ENCODE measurements around the gene NPC1L1. TPM values are rescaled to one million over a fixed set of nuclear protein-coding genes. Genes with fewer than 3 reads are reported as not detected.

Gene NPC1L1
- total RNA-seq, 1 experiment from 2014 or later: 0.15 TPM

DNA sequence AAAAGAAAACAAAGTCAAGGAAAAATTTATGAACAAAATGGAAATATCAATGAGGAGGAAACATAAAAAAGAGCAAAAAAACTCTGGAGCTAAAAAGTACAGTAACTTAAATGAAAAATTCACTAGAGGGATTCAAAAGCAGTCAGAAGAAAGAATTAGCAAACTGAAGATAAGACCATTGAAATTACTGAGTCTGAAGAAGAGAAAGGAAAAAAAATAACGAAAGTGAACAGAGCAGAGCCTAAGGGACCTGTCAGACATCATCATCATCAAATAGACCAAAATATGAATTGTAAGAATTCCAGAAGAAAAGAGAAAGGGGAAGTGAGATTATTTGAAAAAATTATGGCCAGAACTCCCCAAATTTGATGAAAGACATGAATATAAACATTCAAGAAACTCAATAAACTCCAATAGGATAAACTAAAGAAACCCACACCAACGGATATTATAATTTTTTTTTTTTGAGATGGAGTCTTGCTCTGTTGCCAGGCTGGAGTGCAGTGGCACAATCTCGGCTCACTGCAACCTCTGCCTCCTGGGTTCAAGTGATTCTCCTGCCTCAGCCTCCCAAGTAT lies 16.2 kb downstream of the NPC1L1 start (continued):
- no peak for TF ChIP-seq TP53 (CRISPR knock-in tag; IDR thresholded peaks at IDR 0.05)
- TF ChIP-seq ZNF317 (CRISPR knock-in tag; IDR thresholded peaks at IDR 0.05; ENCODE audit: borderline replicate concordance, low read depth): no peak
- no peak for TF ChIP-seq NFATC4 (CRISPR knock-in tag; IDR thresholded peaks at IDR 0.05)
- TF ChIP-seq, protein P1, sequence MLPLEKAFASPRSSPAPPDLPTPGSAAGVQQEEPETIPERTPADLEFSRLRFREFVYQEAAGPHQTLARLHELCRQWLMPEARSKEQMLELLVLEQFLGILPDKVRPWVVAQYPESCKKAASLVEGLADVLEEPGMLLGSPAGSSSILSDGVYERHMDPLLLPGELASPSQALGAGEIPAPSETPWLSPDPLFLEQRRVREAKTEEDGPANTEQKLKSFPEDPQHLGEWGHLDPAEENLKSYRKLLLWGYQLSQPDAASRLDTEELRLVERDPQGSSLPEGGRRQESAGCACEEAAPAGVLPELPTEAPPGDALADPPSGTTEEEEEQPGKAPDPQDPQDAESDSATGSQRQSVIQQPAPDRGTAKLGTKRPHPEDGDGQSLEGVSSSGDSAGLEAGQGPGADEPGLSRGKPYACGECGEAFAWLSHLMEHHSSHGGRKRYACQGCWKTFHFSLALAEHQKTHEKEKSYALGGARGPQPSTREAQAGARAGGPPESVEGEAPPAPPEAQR (CRISPR knock-in tag; IDR thresholded peaks at IDR 0.05): no peak
- no peak for TF ChIP-seq ZBTB21 (CRISPR knock-in tag; IDR thresholded peaks at IDR 0.05; ENCODE audit: borderline replicate concordance)
- no peak for TF ChIP-seq ZNF263 (CRISPR knock-in tag; IDR thresholded peaks at IDR 0.05; ENCODE audit: low read depth)
- TF ChIP-seq MLX (CRISPR knock-in tag; IDR thresholded peaks at IDR 0.05): no peak
- no peak for TF ChIP-seq FOXK1 (CRISPR knock-in tag; IDR thresholded peaks at IDR 0.05)
- TF ChIP-seq NR1H2 (CRISPR knock-in tag; IDR thresholded peaks at IDR 0.05): no peak

DNA sequence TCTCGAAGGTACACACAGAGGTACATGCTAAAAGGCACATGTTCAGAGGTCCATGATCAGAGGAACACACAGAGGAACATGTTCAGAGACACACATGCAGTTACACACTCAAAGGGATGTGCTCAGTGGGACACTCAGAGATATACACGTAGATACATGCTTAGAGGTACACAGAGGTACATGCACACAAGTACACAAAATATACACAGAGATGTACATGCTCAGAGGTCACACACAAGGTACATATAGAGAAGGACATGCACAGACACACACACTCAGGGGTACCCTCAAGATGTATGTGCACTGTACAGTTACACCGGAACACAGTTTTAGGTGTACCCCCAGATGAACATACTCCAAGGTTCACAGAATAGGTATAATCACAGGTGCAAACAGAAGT lies 18.8 kb downstream of the NPC1L1 start:
- H3K9me3 Mint-ChIP-seq: peaks cover 9% of the 10 kb centered on the region
- CTCF ChIA-PET: interaction anchor here (1.6 kb wide), 1 partner anchor 12 kb away, joined by 10 read pairs; no protein-coding TSS in a partner anchor
- DNase-seq (ENCODE audit: low spot score) (no peak), ATAC-seq (no peak)
- H3K27ac Mint-ChIP-seq: no peak overlapping the region
- POLR2A ChIA-PET: no interaction called here
- no peak for TF ChIP-seq NFATC4 (CRISPR knock-in tag; IDR thresholded peaks at IDR 0.05)
- TF ChIP-seq FOXJ3 (CRISPR knock-in tag; IDR thresholded peaks at IDR 0.05; ENCODE audit: borderline replicate concordance): no peak
- TF ChIP-seq ZNF219 (CRISPR knock-in tag; IDR thresholded peaks at IDR 0.05; ENCODE audit: borderline replicate concordance): no peak
- TF ChIP-seq, protein P2, sequence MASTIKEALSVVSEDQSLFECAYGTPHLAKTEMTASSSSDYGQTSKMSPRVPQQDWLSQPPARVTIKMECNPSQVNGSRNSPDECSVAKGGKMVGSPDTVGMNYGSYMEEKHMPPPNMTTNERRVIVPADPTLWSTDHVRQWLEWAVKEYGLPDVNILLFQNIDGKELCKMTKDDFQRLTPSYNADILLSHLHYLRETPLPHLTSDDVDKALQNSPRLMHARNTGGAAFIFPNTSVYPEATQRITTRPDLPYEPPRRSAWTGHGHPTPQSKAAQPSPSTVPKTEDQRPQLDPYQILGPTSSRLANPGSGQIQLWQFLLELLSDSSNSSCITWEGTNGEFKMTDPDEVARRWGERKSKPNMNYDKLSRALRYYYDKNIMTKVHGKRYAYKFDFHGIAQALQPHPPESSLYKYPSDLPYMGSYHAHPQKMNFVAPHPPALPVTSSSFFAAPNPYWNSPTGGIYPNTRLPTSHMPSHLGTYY (CRISPR knock-in tag; IDR thresholded peaks at IDR 0.05): no peak
- TF ChIP-seq, protein P3, sequence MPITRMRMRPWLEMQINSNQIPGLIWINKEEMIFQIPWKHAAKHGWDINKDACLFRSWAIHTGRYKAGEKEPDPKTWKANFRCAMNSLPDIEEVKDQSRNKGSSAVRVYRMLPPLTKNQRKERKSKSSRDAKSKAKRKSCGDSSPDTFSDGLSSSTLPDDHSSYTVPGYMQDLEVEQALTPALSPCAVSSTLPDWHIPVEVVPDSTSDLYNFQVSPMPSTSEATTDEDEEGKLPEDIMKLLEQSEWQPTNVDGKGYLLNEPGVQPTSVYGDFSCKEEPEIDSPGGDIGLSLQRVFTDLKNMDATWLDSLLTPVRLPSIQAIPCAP (CRISPR knock-in tag; IDR thresholded peaks at IDR 0.05): no peak
- TF ChIP-seq ATF2 (CRISPR knock-in tag; IDR thresholded peaks at IDR 0.05; ENCODE audit: borderline replicate concordance, low read depth): no peak
- no peak for TF ChIP-seq ETV6 (CRISPR knock-in tag; IDR thresholded peaks at IDR 0.05)
- TF ChIP-seq TEAD1 (CRISPR knock-in tag; IDR thresholded peaks at IDR 0.05): no peak
- TF ChIP-seq, protein P4, sequence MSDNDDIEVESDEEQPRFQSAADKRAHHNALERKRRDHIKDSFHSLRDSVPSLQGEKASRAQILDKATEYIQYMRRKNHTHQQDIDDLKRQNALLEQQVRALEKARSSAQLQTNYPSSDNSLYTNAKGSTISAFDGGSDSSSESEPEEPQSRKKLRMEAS (CRISPR knock-in tag; IDR thresholded peaks at IDR 0.05): no peak
- TF ChIP-seq ZNF121 (CRISPR knock-in tag; IDR thresholded peaks at IDR 0.05): no peak
- H3K27me3 Mint-ChIP-seq (ENCODE audit: low read depth): peaks cover 9% of the 10 kb centered on the region; the same call in 1 of the 2 replicates
- H3K4me3 Mint-ChIP-seq: no peak overlapping the region
- 0 out of 2 replicates have a peak, but pooled peaks cover 4% of the 10 kb centered on the region for H3K36me3 Mint-ChIP-seq
- H3K4me1 Mint-ChIP-seq: no peaks in the 10 kb centered on the region
